Endothelial cell of umbilical vein (primary cell): ENCODE data around the gene SLC25A23. TPM values are rescaled to one million over a fixed set of nuclear protein-coding genes. Genes with fewer than 3 reads are reported as not detected.

Experiments used
- BruUV-seq: library from RNA; stranded (reverse); fragments of 400-500 nt; replicated peaks from 2 replicates; lab custom pipeline; 2021; lab: Mats Ljungman, UMichigan
- CTCF ChIA-PET: fragments of 300-600, 350-600 bp; sonication (Branson Sonifier 250); formaldehyde crosslinking; loops from one replicate; lab custom pipeline; 2021; ENCODE audit warnings: antibody characterized with exemption, inconsistent platforms; lab: Charles Lee
- POLR2A ChIA-PET: fragments of 300-600, 350-600 bp; sonication (Branson Sonifier 250); formaldehyde crosslinking; loops from one replicate; lab custom pipeline; 2021; ENCODE audit warnings: antibody characterized with exemption, inconsistent platforms; lab: Charles Lee
- DNase-seq: peaks from one replicate; pipeline ENCODE4 v3.0.0-alpha.2; 2011; ENCODE audit warnings: low read depth, low spot score
- FAIRE-seq: peaks from 2 replicates; lab custom pipeline; 2011; peaks lifted over from hg19 to GRCh38; lab: Jason Lieb, UNC
- H2AFZ ChIP-seq: 2 replicates; pipeline ENCODE4 v1.6.0; 2012; ENCODE audit warnings: low read depth, low read length, control low read depth, inconsistent platforms
- H3K27ac ChIP-seq: 2 replicates; pipeline ENCODE4 v1.5.1; 2011; ENCODE audit warnings: low read depth, mild to moderate bottlenecking, control low read depth, low read length, moderate library complexity; ENCODE audit not compliant: insufficient read depth
- H3K27me3 ChIP-seq, 2 experiments: 2 replicates each; pipeline versions ENCODE4 v1.6.0 to v1.6.1; 2011; ENCODE audit warnings: low read length in 2 of 2, mixed read lengths in 1 of 2; ENCODE audit not compliant: control insufficient read depth in 2 of 2, insufficient read depth in 2 of 2
- H3K36me3 ChIP-seq, 2 experiments: 2 replicates in 1 of 2; 3 replicates in 1 of 2; pipeline ENCODE4 v1.5.1; 2011; ENCODE audit warnings: low read length in 2 of 2, mild to moderate bottlenecking in 1 of 2, moderate library complexity in 1 of 2; ENCODE audit not compliant: control insufficient read depth in 2 of 2, insufficient read depth in 2 of 2; ENCODE audit errors: extremely low read depth in 1 of 2
- H3K4me1 ChIP-seq: 3 replicates; pipeline ENCODE4 v1.5.1; 2011; ENCODE audit warnings: mild to moderate bottlenecking, low read length; ENCODE audit not compliant: control insufficient read depth, insufficient read depth; ENCODE audit errors: extremely low read depth
- H3K4me2 ChIP-seq: 2 replicates; pipeline ENCODE4 v1.6.1; 2011; ENCODE audit warnings: low read length, control low read depth, mixed read lengths; ENCODE audit not compliant: insufficient read depth
- H3K4me3 ChIP-seq, 3 experiments: fragments of 200-600 bp in 1 of 3; sonication (generic), shearing (Covaris generic) in 1 of 3; replicated peaks in 1 of 3; 2 replicates each; pipeline ENCODE4 v1.5.1; 2011 to 2016; ENCODE audit warnings: control low read depth in 3 of 3, low read length in 3 of 3, mild to moderate bottlenecking in 2 of 3, inconsistent platforms in 1 of 3, low read depth in 1 of 3, moderate library complexity in 1 of 3; ENCODE audit not compliant: insufficient read depth in 1 of 3
- H3K79me2 ChIP-seq: 2 replicates; pipeline ENCODE4 v1.6.0; 2012; ENCODE audit warnings: low read length, inconsistent platforms; ENCODE audit not compliant: control insufficient read depth, insufficient read depth
- H3K9ac ChIP-seq: replicated peaks from 2 replicates; pipeline ENCODE3; 2011; ENCODE audit warnings: low read length, control low read depth; ENCODE audit not compliant: insufficient read depth; ENCODE audit errors: extremely low read depth
- H3K9me1 ChIP-seq: replicated peaks from 3 replicates; pipeline ENCODE4 v1.6.0; 2011; ENCODE audit warnings: mild to moderate bottlenecking, low read length; ENCODE audit not compliant: control insufficient read depth, insufficient read depth; ENCODE audit errors: extremely low read depth
- H3K9me3 ChIP-seq: replicated peaks from 2 replicates; pipeline ENCODE4 v1.5.1; 2012; ENCODE audit warnings: low read length, inconsistent platforms; ENCODE audit not compliant: control insufficient read depth, insufficient read depth
- H4K20me1 ChIP-seq: replicated peaks from 2 replicates; pipeline ENCODE3; 2011; ENCODE audit warnings: mild to moderate bottlenecking, low read length; ENCODE audit not compliant: control insufficient read depth, insufficient read depth; ENCODE audit errors: extremely low read depth
- CTCF ChIP-seq, 2 donors: IDR thresholded peaks; 1 replicate in 1 of 2; 2 replicates in 1 of 2; pipeline ENCODE4 v1.5.1; 2011; ENCODE audit warnings: low read length in 2 of 2, mild to moderate bottlenecking in 2 of 2, moderate library complexity in 2 of 2, control low read depth in 1 of 2, inconsistent platforms in 1 of 2, low read depth in 1 of 2; ENCODE audit not compliant: insufficient read depth in 1 of 2; ENCODE audit errors: extremely low read depth in 1 of 2
- EZH2 ChIP-seq: IDR thresholded peaks from 2 replicates; pipeline ENCODE4 v1.6.1; 2012; ENCODE audit warnings: borderline replicate concordance, low read depth, mild to moderate bottlenecking, moderate library complexity, low read length, inconsistent platforms; ENCODE audit not compliant: severe bottlenecking
- FOS ChIP-seq: IDR thresholded peaks from 2 replicates; pipeline ENCODE4 v1.6.1; 2011; ENCODE audit warnings: mild to moderate bottlenecking, low read length, moderate library complexity, borderline replicate concordance; ENCODE audit not compliant: insufficient read depth
- GATA2 ChIP-seq: IDR thresholded peaks from 2 replicates; pipeline ENCODE4 v1.7.0; 2011; ENCODE audit warnings: low read depth, mild to moderate bottlenecking, moderate library complexity, mixed read lengths, low read length; ENCODE audit not compliant: insufficient read length, insufficient read depth
- JUN ChIP-seq: IDR thresholded peaks from 2 replicates; pipeline ENCODE4 v1.6.1; 2011; ENCODE audit warnings: borderline replicate concordance, low read depth; ENCODE audit not compliant: insufficient read length, insufficient read depth
- MAX ChIP-seq: IDR thresholded peaks from 2 replicates; pipeline ENCODE4 v1.6.1; 2011; ENCODE audit not compliant: insufficient read depth, insufficient read length
- MYC ChIP-seq: IDR thresholded peaks from one replicate; pipeline ENCODE4 v1.6.1; 2011; ENCODE audit warnings: mild to moderate bottlenecking, low read depth, low read length
- POLR2A ChIP-seq: IDR thresholded peaks from 2 replicates; pipeline ENCODE4 v1.6.1; 2012; ENCODE audit warnings: low read depth, mild to moderate bottlenecking, control low read depth, low read length
- POLR2AphosphoS5 ChIP-seq: IDR thresholded peaks from 2 replicates; pipeline ENCODE4 v1.6.1; 2012; ENCODE audit warnings: low read depth, mild to moderate bottlenecking, control low read depth, low read length, moderate library complexity; ENCODE audit not compliant: insufficient read depth
- dilution Hi-C: fragments of 300-500 bp; cut with MboI; formaldehyde crosslinking; loops from one replicate; pipeline ENCODE4 v1.15.0; 2019; ENCODE audit warnings: low sequenced_read_pairs; ENCODE audit not compliant: extremely low pct_ligation_motif_present
- intact Hi-C: fragments of 100-400 bp; cut with micrococcal nuclease; formaldehyde crosslinking; loops from one replicate; pipeline ENCODE4 v1.10.0; 2022
- polyA plus RNA-seq, 4 experiments: library from polyadenylated mRNA; depleted of rRNA in 3 of 4; stranded (reverse) in 3 of 4; unstranded in 1 of 4; fragments of >200 nt; gene quantifications; 2 replicates each; pipeline versions ENCODE4 v1.2.1 to v1.2.3, GENCODE V29; 2011 to 2012; ENCODE audit warnings: missing spikeins in 1 of 4
- total RNA-seq: library from RNA; stranded (reverse); gene quantifications from 2 replicates; pipeline ENCODE4 v1.2.3, GENCODE V29; 2021

SLC25A23 gene
- total and polyA plus RNA-seq, 2 donors (not counting 3 experiments of a cell fraction or from before 2014, with no cell fraction given), result 12.8 to 33.5 TPM

GRCh38 chr19:6393983-6394412, 65.6 kb downstream of the SLC25A23 start:
- POLR2A ChIA-PET, result no interaction called here
- Histone ChIP-seq H3K9ac (peak overlapping the region; percentile 84), H3K79me2 (peaks cover 18% of the 10 kb centered on the region), H3K9me1 (no peaks in the 10 kb centered on the region), H3K4me3 (peak overlapping the region in 2 of 3 experiments; percentile 74 to 77), H2AFZ (peak overlapping the region; percentile 96), H3K9me3 (no peaks in the 10 kb centered on the region), H3K4me1 (peaks cover 7% of the 10 kb centered on the region), H3K27me3 (no peaks in the 10 kb centered on the region), H3K27ac (peak overlapping the region; percentile 77), H3K4me2 (peak overlapping the region; percentile 70), H3K36me3 (peaks cover 0 to 4% of the 10 kb centered on the region in 2 experiments), H4K20me1 (no peaks in the 10 kb centered on the region)
- intact Hi-C loops (loop anchor here (1.0 to 2.0 kb wide), 3 partner anchors 21 to 469 kb away; no protein-coding TSS in a partner anchor), dilution Hi-C loops (no loop called here)
- no TSS peak for BruUV-seq
- FAIRE-seq (no peak), DNase-seq (no peak)
- no peak for TF ChIP-seq JUN
- no peak for TF ChIP-seq FOS
- TF ChIP-seq POLR2AphosphoS5, result no peak
- TF ChIP-seq POLR2A, result no peak
- TF ChIP-seq GATA2, result no peak
- TF ChIP-seq CTCF (IDR thresholded peaks at IDR 0.05; ENCODE audit: extremely low read depth in 1 of 2, insufficient read depth in 1 of 2, low read depth in 1 of 2, low read length in 2 of 2), result no peak
- no peak for TF ChIP-seq EZH2
- no peak for TF ChIP-seq MYC
- no peak for TF ChIP-seq MAX
- CTCF ChIA-PET, result interaction anchor here (1.0 to 2.0 kb wide), 2 partner anchors 9 to 24 kb away, joined by 4 to 6 read pairs; no protein-coding TSS in a partner anchor
